Stimulated activated CD8-positive, alpha-beta memory T cell treated with anti-CD3 and anti-CD28 coated beads, Interleukin-15, amount 100 ng/mL, for 4 hours (primary cell): ENCODE results near the gene GTPBP6.
"Not testable (repeated sequence)": the region's sequence is repeated elsewhere in the genome, so short reads cannot be mapped to it uniquely, and the experiment has no call there.

Experiments
- DNase-seq, 2 donors: peaks; one replicate each; pipeline ENCODE4 v3.0.0-alpha.2; 2020; ENCODE audit warnings: low read depth in 2 of 2

The GTPBP6 gene

DNA sequence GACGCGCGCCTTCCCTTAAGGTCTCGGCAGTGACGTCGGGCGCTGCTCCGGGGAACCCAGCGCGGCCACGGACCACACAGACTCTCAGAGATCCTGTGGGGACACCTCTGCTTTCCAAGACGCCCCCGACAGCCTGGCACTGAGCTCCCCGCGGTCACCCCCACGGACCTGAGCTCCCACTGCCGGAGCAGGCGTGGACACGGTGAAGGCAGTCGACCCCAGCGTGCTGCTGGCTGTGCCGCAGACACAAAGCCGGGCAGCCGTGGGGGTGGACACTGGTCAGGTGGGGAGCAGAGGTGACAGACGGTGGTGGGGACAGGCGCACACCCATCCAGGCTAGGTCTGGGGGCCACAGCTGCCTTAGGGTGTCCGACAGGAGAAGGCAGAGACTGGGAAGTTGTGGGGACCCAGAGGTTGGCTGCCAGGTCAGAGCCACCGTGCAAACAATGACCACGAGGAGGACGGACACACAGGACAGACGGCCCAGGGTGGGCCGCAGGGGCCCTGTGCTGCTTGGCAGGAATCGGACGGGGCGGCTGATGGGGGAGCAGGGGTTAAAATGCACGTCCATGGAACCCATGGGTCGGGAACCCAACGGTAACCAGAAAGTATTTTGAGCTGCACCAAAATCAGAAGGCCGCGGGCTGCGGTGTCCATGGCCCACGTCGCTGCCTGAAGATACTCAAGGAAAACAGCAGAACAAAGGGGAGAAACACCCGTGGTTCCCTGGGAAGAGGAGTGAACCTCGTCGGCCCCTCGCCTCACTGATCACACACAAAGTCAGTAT, 16.6 kb upstream of the GTPBP6 start:
- no peak for DNase-seq

DNA sequence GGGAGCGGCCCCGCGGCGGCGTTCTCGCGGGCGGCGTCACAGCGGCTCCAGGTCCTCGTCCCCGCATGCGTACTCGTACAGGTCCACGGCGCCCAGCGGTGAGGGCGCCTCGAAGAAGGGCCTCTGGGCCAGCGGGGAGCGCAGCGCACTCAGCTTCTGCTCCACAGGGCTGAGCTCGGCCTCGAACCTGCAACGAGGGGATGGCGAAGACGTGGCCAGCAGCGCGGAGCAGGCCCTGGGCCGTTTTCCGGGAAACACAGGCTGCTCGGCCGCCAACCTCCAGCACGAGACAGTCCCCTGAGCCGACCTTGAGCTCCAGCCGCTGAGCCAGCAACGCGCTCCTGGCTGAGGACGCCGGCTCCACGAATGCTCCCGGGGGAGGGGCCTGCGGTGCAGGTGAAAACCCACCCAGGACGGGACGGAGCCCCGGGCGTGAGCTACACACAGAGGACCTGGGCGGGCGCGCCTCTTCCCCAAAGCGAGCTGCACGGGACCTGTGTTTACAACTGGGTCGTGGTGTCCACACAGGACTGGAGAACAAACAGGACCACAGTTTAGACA, 15.8 kb upstream of the GTPBP6 start:
- no peak for DNase-seq

DNA sequence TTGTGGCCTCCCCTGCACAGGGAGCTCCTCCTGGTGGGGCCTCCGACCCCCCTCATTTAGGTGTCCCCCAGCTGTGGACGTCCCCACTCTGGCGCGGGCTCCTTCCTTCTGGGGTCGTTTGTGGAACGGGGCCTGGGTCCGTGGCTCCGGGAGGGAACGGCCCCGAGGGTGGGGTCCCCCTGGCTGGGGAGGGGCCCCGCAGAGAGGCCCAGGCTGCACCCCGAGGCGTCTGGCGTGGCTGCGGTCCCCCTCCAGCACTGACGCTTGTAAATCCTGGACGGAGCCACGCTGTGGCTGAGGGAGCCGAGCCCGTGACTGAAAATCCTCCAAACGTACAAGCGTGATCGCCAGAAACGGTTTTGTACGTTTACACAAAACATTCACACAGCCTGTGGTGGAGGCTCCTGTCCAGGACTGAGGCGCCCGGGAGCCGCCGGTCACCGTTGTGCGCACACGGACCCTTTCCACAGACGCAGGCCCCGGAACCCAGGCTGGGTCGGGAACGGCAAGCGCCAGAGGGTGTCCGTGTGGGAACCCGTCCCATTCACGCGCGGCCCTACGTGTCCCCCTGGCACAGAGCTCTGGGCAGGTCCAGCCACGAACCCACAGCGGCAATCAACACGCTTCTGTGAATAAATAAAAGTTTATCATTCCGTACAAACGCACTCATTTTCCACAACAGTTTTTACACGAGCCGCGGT, 15.2 kb upstream of the GTPBP6 start:
- DNase-seq, result no peak

DNA sequence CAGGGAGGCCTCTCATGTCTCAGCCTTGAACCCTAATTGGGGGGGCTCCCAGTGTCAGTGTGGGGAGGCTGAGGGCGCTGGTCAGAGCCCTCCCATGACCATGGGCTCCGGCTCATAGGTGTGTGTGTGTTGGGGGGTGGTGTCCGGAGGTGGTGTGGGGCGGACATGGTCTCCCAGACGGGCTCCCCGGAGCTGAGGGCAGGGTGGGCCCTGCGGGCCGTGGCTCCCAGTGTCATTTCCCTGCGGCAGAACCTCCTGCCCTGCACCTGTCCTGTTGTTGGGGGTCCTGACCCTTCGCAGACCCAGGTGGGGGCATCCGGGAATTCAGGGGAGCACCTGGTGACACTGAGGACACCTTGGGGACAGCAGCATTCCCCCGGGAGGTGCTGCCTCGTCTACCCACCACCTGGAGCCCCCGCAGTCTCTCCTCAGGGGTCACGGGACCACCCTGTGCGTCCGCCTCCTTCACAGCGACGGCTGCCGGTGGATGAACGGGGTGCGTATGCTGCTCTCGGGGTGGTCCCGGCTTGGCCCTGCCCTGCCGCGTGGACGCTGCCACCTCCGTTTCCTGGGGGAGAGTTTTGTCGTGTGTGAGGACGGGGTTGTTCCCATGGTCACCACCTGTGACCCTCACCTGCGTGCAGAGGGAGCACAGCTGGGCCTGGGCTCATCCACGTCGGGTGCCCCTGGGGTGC, 14.5 kb upstream of the GTPBP6 start:
- DNase-seq, result no peak

DNA sequence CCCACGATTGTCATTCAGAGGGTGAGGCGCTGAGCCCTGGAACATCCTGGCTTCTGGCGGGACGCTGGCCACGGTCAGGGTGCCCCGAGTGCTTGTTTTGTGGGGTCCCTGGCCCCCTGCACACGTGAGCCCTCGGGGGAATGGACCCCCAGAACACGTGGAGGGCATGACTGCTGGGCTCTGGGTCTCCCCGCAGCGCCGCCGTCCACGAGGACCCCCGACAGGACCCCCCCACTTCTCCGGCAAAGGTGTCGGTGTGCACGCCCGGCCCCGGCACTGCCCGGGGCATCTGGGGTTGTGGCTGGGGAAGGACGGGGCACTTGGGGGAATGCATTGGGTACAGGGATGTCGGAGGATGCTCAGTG, 13.9 kb upstream of the GTPBP6 start:
- DNase-seq, result no peak

DNA sequence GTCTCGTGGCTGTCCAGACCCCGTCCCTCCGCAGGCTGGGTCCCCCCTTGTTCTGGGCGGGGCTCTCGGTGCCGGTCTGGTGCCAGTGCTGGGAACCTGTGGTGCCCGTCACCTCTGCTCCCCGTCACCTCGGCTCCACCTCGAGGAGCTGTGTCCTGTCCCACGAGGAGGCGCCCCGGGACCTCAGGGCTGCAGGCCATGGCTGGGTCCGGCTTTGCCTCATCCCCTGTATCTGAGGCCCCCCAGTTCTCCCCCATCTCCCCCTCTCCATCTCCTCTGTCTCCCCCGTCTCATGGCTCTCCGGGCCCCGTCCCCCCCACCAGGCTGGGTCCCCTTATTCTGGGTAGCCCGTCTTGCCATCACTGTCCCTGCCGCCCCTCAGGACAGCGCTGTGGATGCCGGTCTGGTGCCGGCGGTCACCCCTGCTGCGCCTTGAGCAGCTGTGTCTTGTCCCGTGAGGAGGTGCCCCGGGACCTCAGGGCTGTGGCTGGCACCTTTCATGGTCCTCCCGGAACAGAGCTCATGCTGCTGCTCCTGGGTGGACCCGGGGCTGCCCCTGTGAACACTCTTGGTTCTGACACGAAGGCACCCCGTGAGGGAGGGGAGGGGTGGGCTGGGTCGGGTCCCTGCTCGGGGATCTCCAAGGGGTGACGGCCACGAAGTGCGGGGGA, 13.4 kb upstream of the GTPBP6 start:
- no peak for DNase-seq

DNA sequence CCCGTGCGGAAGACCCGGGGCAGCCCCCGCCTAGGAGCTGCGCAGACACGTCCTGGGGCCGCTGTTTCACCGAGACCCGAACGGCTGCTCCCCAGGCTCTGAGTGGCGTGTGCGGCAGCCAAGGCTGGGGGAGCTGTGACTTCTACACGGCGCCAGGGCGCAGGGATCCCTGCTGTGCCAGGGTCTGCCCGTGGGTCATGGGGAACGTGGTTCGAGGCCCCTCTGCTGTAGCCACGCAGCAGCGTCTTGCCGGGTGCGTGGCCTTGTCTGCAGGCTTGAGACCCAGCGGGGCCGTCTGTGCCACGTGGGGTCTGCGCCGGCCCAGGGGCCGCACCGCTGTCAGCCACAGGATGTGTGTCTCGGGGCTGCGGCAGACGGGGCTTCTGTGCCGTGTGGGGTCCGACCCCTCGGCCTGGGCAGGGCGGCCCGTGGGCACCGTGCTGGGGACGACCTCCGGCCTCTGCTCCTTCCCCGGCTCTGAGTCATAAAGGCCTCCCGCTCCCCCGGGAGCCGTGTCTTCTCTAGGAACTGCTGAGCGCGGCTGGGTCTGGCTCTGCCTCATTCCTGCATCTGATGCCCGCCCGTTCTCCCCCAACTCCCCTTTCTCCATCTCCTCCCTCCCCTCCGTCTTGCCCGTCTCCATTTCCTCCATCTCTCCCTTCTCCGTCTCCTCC, 12.7 kb upstream of the GTPBP6 start:
- DNase-seq, result no peak

DNA sequence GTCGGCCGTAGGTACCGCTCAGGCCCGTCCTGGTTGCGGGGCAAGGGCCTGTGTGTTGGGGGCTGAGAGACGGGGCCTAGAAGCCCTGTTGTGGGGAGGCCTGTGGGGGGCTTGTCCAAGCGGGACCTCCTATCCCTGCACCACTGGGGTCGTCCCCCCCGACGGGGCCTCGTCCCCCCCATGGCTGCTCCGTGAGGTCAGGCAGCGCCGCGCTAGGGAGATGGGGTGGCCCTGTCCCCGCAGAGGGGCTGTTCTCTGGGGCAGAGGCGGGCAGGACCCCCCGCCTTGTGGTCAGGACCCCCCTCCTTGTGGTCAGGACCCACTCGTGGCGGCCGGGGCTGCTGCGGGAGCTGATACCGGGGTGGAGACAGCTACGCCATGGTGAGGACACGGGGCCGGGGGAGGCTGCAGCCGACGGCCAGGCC, 12.1 kb upstream of the GTPBP6 start:
- DNase-seq, result no peak

DNA sequence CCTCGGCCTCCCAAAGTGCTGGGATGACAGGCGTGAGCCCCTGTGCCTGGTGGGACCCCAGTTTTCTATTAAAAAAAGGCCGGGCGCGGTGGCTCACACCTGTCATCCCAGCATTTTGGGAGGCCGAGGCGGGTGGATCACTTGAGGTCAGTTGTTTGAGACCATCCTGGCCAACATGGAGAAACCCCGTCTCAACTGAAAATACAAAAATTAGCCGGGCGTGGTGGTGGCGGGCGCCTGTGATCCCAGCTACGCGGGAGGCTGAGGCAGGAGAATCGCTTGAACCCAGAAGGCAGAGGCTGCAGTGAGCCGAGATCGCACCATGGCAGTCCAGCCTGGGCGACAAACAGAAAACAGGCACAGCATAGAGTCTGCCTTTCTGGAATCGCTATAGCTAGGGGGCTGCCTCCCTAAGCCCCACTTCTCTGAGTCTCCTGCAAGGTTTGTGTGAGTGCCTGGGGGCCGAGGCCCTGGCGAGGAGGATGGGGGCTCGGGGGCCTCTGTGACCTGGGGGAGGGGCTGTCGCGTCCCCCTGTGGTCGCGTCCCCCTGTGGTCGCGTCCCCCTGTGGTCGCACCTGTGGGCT, 11.6 kb upstream of the GTPBP6 start:
- not testable (repeated sequence) for DNase-seq

DNA sequence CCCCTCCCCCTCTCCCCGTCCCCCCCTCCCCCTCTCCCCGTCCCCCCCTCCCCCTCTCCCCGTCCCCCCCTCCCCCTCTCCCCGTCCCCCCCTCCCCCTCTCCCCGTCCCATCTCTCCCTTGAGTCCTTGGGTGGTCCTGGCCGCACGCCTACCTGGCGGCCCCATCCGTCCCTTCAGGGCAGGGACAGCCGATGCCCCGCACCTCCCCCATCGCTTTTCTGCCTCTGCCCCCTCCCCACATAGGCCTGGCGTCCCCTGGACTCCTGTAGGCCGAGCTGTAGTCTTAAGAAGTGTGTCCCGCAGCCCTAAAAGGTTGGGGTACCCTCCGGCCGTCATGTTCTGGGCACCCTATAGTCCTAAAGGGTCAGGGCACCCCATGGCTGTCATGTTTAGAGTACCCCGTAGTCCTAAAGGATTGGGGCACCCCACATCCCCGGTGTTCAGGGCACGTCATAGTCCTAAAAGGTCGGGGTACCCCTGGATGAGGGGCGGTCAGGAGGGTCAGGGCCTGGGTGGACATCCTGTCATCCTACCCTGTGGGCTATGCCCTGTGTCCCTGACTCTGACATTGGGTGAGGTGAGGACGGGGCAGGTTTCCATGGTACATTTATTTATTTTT, 10.8 kb upstream of the GTPBP6 start:
- no peak for DNase-seq

DNA sequence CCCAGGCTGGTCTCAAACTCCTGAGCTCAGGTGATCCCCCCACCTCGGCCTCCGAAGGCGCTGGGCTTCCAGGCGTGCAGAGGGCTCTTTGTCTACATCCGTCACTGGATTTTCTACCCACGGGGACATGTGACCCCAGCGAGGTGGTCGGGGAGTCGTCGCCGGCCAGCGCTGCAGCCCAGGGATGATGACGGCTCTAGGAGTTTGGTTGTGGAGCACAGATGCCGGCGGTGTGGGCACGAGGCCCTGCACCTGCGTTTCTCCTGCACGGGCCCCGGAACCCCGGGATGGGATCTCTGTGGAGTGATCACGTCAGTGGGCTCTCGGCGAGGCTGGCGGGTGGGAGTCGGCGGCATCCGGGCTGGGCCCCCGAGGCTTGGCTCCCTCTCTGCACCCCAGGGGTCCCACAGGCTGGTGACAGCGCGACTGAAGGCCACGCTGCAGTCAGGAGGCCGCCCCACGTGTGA, 9.1 kb upstream of the GTPBP6 start:
- no peak for DNase-seq

DNA sequence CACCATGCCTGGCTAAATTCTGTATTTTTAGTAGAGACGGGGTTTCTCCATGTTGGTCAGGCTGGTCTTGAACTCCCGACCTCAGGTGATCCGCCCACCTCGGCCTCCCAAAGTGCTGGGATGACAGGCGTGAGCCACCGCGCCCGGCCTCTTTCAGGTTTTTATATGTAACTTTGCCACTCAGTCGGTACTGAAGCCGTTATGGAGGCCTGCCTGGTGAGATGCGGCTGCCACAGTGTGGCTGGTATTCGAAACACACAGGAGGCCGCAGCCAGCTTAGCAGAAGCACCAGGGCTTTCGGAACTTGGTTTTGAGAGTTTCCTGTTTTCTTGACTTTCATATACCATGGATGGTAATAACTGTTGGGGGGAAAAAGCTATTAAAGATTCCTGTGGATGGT, 6.1 kb upstream of the GTPBP6 start:
- DNase-seq, result not testable (repeated sequence)

DNA sequence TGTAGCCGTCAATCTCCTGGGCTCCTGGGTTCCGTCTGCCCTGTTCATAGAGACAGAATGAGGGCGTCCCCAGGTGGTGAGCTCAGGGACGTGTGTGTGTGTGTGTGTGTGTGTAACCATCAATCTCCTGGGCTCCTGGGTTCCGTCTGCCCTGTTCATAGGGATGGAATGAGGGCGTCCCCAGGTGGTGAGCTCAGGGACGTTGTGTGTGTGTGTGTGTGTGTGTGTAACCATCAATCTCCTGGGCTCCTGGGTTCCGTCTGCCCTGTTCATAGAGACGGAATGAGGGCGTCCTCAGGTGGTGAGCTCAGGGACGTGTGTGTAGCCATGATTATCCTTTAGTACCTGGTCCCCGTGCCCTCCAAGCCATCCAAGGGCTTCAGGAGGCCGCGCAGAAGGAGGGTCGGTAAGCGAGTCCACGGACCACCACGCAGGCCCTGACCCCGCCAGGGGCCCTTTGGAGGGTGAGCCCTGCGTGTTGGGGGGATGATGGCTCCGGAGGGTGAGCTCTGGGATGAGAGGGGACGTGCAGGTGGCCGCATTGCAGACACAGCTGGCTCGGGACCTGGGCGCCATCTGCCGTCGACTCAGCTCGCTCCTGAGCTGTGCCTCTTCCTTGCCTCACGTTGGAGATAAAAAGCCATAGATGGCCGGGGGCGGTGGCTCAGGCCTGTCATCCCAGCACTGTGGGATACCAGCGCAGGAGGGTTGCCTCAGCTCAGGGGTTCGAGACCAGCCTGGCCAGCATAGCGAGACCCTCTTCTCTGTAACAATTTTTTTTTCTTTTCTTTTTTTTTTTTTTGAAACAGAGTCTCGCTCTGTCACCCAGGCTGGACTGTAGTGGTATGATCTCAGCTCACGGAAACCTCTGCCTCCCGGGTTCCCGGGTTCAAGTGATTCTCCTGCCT, 5.4 kb upstream of the GTPBP6 start:
- no peak for DNase-seq

DNA sequence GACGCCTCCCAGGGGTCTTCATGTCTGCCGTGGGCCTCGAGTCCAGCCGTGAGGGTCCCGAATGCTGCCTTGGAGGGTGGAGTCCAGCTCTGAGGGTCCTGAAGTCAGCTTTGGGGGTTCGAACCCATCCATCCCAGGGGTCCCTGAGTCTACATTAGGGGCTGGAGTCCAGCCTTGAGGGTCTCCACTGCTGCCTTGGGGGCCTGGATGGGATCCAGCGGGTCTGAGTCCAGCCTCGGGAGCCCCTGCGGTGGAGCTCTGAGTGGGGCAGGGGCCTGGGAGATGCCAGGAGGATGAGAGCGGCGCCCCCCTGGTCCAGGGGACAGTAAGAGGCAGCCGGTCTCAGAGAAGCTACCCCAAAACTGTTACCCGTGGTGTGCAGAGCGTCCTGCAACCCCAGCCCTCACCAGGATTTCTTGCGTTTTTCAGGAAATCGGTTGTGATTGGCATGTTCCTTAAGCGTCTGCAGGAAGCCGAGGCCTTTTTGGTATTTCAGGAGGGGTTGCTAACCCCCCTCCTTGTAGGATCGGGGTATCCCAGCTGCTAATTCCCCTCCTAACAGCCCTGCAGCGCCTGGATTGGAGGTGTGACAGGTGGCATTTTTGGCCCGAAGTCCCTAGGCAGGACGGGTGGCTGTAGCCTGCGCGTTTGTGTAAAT, 1.7 kb upstream of the GTPBP6 start:
- no peak for DNase-seq

DNA sequence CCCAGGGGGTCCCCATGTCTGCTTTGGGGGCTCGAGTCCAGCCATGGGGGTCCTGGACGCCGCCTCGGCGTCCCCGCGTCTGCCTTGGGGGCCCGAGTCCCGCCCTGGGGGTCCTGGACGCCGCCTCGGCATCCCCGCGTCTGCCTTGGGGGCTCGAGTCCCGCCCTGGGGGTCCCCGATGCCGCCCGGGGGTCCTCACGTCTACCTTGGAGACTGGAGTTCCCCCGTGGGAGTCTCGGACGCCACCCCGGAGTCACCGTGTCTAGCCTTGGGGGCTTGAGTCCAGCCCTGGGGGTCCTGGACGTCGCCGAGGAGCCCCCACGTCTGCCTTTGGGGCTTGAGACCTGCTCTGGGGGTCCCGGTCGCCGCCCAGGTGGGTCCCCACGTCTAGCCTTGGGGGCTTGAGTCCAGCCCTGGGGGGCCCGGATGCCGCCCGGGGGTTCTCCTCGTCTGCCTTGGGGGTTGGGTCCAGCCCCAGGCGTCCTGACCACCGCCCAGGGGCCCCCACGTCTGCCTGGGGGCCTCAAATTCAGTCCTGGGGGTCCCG, 1.1 kb upstream of the GTPBP6 start:
- DNase-seq, result no peak

DNA sequence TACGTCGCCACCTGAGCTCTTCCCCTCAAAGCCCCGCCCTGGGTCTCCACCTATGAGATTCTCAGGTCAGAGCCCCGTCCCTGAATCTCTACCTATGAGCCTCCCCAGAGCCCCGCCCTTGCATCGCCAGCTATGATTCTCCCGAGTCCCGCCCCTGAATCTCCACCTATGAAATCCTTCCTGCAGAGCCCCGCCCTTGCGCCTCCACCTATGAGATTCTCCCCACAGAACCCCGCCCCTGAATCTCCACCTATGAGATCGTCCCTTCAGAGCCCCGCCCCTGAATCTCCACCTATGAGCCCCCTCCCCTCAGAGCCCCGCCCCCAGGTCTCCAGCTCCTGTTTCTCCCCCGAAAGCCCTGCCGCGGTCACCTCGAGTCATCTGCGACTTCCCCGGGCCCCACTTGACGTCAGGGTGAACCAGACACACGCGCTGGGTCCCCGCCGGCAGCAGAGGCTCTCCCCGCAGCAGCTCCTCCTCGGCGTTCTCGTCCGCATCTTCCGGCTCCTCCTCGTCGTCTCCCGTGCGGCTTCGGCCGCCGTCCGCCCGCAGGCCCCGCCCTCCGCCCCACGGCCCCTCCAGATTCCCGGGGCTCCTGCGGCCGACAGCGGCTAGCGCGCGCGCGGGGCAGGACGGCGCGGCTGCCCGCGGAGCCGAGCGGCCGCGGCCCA, 393 bp downstream of the GTPBP6 start:
- DNase-seq, result peak; percentile 85 to 96

DNA sequence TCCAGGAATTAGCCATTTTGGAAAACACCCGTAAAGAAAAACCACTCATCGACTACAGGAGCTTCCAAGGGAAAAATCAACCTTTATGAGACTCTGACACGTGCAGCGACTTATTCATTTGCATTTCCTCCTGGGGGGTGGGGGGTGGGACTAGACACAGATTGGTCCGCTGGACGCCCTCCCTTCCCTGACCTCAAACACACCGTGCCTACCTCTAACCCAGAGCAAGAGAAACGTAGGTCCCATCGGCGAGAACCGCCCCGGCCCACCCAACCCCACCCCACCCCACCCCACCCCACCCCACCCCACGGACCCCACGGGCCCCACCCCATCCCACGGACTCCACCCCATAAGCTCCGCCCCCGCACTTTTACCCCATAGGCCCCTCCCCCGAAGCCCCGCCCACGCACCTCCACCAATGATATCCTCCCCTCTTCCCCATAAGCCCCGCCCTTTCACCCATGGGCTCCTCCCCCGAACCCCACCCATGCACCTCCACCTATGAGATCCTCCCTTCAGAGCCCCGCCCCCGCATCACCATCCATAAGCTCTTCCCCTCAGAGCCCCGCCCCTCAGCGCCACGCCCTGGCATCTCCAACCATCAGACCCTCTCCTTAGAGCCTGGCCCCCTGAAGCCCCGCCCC, 1.1 kb downstream of the GTPBP6 start:
- DNase-seq, result no peak
